Measurements from ENCODE around the gene STYXL1.

DNA sequence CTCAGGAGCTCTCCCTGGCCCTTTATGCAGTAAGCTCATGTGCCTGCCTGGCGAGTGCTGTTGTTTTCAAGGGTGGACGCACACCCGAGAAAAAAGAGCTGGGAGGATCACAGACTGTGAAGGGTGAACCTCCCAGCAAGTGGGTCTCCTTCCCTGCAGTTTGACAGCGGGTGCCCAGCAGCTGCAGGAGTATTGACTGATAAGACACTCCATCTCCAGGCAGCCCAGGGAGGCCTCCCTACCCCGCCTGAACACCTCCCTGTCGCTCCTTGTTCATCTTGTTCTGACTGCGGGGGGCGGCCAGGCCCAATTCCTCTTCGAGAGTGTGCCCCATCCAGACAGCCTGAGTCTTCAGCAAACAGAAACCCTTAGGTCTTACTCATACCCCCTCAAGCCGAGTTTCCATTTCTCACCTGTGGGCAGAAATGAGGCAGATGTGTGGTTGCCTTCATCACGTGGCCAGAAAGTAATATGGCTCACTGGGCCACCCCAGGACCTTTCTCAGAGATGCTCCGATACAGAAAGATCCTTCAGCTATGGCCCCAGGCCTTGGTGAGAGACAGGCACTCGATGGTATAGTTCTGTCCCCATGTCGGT is 17.3 kb upstream of the STYXL1 start:
- TF ChIP-seq CTCF (IDR thresholded peaks at IDR 0.05) (no peak), POLR2A (IDR thresholded peaks at IDR 0.05) (no peak), POLR2AphosphoS5 (IDR thresholded peaks at IDR 0.05) (no peak)

Data from breast epithelium (tissue), 3 donors.